8988T (cell line): ENCODE results near the gene GTF2A1L.
"Not testable (repeated sequence)": the region's sequence is repeated elsewhere in the genome, so short reads cannot be mapped to it uniquely, and the experiment has no call there.

Experiments
- DNase-seq: peaks from one replicate; pipeline ENCODE4 v3.0.0; 2011

GTF2A1L gene

GRCh38 chr2:48617618-48618017 is at the start of gene GTF2A1L:
GTF2A1L (plus strand) TSS chr2:48617856; CDS start chr2:48617875, 19 bp downstream.
- DNase-seq = no peak

- no peak for DNase-seq
These were observed 49.1 kb upstream of the GTF2A1L start for GRCh38 chr2:48568547-48568946.

- DNase-seq = no peak
These were observed 48.2 kb upstream of the GTF2A1L start for GRCh38 chr2:48569433-48569832.

- no peak for DNase-seq
These were observed 44.8 kb upstream of the GTF2A1L start for GRCh38 chr2:48572816-48573215.

DNA sequence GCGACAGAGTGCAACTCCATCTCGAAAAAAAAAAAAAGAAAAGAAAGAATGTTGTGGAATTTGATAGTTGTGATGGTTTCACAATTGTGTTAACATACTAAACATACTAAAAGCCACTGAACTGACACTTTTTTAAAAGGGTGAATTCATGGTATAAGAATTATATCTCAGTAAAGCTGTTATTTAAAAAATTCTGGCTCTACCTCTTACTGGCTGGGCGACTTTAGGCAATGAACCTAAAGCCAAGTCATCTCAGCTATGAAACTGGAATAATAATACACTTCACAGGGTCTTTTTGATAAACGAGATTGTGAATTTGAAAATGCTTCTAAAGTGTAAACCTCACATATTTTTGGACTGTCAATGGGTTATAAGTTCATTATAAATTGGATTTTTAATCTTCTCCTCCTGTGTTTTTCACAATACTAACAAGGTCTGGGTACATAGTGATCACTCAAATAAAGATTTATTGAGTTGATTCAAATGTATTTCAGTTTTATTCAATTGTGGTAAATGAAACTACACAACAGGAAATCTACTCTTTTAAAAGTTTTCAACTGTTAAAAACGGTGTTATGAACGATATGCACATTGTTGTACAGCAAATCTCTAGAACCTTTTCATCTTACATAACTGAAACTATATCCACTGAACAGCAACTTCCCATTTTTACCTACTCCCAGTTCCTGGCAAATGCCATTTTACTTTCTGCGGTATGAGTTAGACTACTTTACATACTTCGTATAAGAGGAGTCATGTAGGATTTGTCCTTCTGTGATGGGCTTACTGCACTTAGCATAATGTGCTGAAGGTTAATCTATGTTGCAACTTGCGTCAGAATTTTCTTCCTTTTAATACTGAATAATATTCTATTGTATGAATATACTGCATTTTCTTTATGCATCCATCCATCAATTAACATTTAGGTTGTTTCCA is 43.0 kb upstream of the GTF2A1L start:
- no peak for DNase-seq

DNA sequence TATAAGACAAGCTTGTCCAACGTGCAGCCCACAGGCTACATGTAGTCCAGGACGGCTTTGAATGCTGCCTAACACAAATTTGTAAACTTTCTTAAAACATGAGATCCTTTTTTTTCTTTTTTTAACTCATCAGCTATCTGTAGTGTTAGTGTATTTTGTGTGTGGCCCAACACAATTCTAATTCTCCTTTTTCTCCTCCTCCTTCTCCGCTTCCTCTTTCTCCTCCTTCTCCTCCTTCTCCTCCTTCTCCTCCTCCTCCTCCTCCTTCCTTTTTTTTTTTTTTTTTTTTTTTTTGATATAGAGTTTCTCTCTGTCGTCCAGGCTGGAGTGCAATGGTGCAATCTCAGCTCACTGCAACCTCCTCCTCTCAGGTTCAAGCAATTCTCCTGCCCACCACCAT is 39.3 kb upstream of the GTF2A1L start:
- DNase-seq = no peak

GRCh38 chr2:48583961-48584360 is 33.7 kb upstream of the GTF2A1L start:
- no peak for DNase-seq

GRCh38 chr2:48584551-48584950 is 33.1 kb upstream of the GTF2A1L start:
- no peak for DNase-seq

- DNase-seq = no peak
These were observed 31.2 kb upstream of the GTF2A1L start for GRCh38 chr2:48586433-48586832.

- DNase-seq = no peak
These were observed 30.1 kb upstream of the GTF2A1L start for GRCh38 chr2:48587560-48587959.

DNA sequence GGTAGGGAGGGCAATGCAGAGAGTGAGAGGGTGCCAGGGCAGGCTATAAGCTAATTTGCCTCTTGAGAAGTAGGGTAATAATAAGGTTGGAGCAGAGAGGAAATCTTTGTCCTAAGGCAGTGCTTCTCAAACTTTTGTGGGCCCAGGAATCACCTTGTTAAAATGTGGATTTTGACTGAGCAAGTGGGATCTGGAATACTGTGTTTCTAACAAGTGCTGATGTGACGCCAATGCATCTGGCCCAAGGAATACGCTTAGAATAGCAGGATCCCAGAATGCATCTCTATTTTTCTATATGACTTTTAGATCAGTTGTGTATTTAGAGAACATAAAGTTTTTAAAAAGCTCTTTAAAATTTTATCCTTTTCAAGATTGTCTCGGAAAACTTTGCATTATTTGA is 29.7 kb upstream of the GTF2A1L start:
- DNase-seq = no peak

- no peak for DNase-seq
These were observed 28.9 kb upstream of the GTF2A1L start for GRCh38 chr2:48588745-48589144.

DNA sequence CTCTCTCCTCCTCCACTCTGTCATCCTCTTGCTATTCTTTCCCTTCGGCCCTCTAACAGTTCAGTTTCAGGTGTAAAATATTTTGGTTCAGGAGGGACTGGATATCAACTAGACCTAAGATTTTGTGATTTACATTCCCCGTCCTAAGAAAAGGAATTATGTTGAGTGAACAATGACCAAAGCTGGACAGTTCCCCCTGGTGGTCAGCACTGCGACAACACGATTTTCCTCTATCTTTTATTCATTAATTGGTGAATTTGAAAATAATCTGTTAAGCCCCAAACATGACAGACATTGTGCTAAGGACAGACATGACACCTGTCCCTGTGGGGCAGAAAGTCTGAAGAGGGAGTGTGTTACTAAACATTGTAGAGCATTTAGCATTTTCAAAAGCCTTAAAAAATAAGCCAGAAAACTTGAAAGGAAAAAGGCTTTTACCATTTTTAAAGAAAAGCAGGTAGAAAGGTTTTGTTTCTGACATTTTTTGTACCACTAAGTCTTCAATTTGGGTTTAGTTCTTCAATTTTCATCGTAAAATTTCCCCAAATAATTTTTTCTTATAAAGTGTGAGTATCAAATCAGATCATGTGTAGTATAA is 28.4 kb upstream of the GTF2A1L start:
- DNase-seq = no peak

- no peak for DNase-seq
These were observed 27.6 kb upstream of the GTF2A1L start for GRCh38 chr2:48590017-48590416.

GRCh38 chr2:48592067-48592466 is 25.6 kb upstream of the GTF2A1L start:
- DNase-seq = no peak

DNA sequence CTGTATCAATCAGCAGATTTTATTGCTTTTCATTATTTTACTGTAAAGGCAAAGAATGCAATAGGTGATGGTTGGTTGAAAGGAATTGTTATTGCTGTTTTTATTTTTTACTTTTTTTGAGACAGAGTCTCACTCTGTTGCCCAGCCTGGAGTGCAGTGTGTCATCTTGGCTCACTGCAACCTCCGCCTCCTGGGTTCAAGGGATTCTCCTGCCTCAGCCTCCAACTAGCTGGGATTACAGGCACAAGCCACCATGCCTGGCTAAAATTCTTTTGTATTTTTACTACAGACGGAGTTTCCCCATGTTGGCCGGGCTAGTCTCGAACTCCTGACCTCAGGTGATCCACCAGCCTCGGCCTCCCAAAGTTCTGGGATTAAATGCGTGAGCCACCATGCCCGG is 20.9 kb upstream of the GTF2A1L start:
- not testable (repeated sequence) for DNase-seq

DNA sequence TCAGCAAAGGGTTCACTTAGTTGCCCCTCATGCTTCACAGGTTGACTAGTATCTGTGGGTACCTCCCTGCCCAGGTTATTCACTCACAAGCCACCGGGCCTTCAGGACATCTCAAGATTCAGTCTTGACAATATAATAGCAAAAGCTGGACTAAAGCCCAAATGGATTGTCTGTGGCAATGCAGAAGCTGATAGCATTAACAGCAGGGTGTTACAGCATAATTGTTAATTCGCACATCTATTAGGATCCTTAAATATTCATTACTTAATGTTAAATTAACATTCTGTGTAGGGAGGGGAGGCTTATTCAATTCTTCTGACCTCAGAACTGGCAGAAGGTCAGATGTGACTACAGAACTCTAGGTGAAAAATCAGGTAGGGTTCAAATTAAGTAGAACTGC is 20.2 kb upstream of the GTF2A1L start:
- DNase-seq = no peak

DNA sequence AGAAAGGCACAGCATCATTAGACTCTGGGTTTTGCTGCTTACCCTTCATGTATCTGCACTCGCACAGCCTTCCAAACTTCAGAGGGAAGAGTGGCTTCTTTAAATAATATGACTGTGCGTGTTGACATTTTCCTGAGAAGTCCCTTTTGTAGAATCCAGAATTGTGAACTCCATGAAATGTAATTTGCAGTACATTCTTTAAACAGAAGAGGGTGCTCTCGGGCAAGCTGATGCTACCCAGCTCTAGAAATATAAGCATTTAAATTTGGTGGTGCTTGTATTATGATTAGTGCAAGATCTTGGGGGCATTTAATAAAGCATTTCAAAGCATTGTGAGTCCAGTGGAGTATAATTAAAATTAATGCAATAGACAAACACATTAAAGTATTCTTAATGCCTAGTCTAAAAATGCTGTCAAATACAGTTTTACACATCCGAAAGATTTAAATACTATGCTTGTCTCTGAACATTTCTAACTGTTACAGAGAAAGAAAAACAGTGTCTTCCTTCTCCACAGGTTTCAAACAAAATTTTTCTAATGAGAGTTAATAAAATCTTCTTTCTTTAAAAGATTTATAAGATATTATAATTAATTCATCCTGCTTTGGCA is 17.3 kb upstream of the GTF2A1L start:
- DNase-seq = no peak

DNA sequence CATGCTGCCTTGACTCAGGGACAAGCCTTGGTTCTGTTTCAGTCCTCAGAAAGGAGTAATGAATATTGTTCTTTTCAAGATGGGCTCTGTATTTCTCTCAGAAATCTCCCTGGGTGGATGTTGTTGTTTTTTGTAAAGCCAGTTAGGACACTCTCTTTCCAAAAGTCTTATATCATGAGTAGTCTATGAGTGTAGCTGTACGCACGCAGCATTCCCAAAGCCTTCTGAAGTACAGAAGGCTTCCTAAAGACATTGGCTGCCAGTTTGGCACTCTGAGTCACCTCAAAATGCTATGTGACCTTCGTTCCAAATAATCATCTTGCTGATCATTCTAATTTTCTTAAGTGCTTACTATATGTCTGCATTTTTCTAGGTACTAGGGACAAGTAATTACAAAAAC is 16.7 kb upstream of the GTF2A1L start:
- DNase-seq = no peak

DNA sequence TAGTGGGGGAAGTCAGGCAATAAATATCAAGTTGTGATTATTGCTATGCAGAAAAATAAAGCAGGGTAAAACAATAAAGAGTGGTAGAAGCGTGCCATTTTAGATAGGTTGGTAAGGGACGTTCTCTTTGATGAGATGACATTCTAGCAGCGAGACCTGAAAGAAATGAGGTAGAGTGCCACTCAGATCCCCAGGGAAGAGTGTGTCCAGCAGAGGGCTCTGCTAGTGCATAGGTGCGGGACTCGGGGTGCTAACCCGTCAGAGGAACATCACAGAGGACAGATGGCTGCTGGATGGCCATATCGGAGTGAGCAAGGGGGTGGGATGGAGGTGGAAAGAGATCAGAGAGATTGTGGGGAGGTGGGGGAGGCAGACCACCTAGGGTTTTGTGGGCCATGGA is 16.3 kb upstream of the GTF2A1L start:
- no peak for DNase-seq

- DNase-seq = no peak
These were observed 12.0 kb upstream of the GTF2A1L start for GRCh38 chr2:48605482-48606175.

- no peak for DNase-seq
These were observed 10.2 kb upstream of the GTF2A1L start for GRCh38 chr2:48607307-48608014.

- DNase-seq = no peak
These were observed 4.4 kb upstream of the GTF2A1L start for GRCh38 chr2:48613211-48613610.
